Ishikawa (cell line): ENCODE results near the gene CHST5.

Source experiments
- CEBPB ChIP-seq: IDR thresholded peaks from 2 replicates; pipeline ENCODE4 v1.6.1; 2012
- CREB1 ChIP-seq: IDR thresholded peaks from 2 replicates; pipeline ENCODE4 v1.6.1; 2012; ENCODE audit warnings: low read depth
- EGR1 ChIP-seq: IDR thresholded peaks from 2 replicates; pipeline ENCODE4 v1.6.1; 2012
- EP300 ChIP-seq: IDR thresholded peaks from 2 replicates; pipeline ENCODE4 v1.6.1; 2012; ENCODE audit warnings: borderline replicate concordance
- FOXM1 ChIP-seq: IDR thresholded peaks from 2 replicates; pipeline ENCODE4 v1.6.1; 2012; ENCODE audit warnings: low read depth, borderline replicate concordance
- NFIC ChIP-seq: IDR thresholded peaks from 2 replicates; pipeline ENCODE4 v1.6.1; 2012
- RAD21 ChIP-seq: IDR thresholded peaks from 2 replicates; pipeline ENCODE4 v1.6.1; 2012; ENCODE audit warnings: low read depth
- TAF1 ChIP-seq: IDR thresholded peaks from 2 replicates; pipeline ENCODE4 v1.6.1; 2012; ENCODE audit warnings: low read depth, mild to moderate bottlenecking
- TCF12 ChIP-seq: IDR thresholded peaks from 2 replicates; pipeline ENCODE4 v1.6.1; 2012; ENCODE audit warnings: low read depth
- TEAD4 ChIP-seq: IDR thresholded peaks from 2 replicates; pipeline ENCODE4 v1.6.1; 2012
- YY1 ChIP-seq: IDR thresholded peaks from 2 replicates; pipeline ENCODE4 v1.6.1; 2012; ENCODE audit warnings: low read depth
- ZBTB7A ChIP-seq: IDR thresholded peaks from 2 replicates; pipeline ENCODE4 v1.6.1; 2012; ENCODE audit warnings: low read depth
- TF ChIP-seq, protein P1 (sequence below): IDR thresholded peaks from 2 replicates; pipeline ENCODE4 v1.6.1; 2012
- TF ChIP-seq, protein P2 (sequence below): IDR thresholded peaks from 2 replicates; pipeline ENCODE4 v1.6.1; 2012; ENCODE audit warnings: low read depth, mild to moderate bottlenecking
- TF ChIP-seq, protein P3 (sequence below): IDR thresholded peaks from 2 replicates; pipeline ENCODE4 v1.6.1; 2012

CHST5 gene

DNA sequence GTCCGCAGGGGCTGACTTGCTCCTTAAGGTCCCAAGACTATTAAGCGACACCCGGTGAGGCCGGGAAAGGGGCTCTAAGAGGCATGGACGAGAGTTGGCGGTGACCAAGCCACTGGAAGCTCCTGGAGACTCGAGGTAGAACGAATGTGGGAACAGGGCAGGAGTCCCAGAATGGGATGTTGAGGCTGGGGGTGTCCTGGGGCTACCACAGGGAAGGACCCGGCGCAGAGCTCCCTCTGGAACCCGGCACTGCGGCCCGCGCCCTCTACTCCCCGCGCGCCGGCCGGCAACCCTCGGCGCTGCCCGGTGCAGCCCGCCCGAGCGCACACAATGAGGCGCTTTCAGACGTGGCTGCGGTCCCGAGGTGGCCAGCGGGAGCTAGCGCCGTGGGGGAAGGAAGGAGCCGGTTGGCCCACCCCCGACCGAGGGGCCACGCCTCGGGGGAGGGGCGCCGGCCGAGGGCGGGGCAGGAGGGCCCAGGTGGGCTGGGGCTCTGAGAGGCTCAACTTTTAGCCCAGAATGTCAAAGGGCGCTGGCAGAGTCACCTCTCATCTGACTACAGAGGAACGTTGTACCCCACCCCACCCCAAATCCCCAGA is 40.7 kb downstream of the CHST5 start, which contains the start of gene CHST6:
CHST6 (minus strand) TSS at position 366 of the 599 bp plus-strand sequence. CDS start 15,613 bp downstream, outside the sequence.
- peak; percentile 58; the same call in 1 of the 2 replicates for TF ChIP-seq ZBTB7A
- TF ChIP-seq TAF1, result peak; percentile 70; the same call in 1 of the 2 replicates
- TF ChIP-seq TCF12, result peak; percentile 28; the same call in 1 of the 2 replicates
- TF ChIP-seq EGR1, result no peak
- TF ChIP-seq, protein P1, sequence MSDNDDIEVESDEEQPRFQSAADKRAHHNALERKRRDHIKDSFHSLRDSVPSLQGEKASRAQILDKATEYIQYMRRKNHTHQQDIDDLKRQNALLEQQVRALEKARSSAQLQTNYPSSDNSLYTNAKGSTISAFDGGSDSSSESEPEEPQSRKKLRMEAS, result peak; percentile 75

DNA sequence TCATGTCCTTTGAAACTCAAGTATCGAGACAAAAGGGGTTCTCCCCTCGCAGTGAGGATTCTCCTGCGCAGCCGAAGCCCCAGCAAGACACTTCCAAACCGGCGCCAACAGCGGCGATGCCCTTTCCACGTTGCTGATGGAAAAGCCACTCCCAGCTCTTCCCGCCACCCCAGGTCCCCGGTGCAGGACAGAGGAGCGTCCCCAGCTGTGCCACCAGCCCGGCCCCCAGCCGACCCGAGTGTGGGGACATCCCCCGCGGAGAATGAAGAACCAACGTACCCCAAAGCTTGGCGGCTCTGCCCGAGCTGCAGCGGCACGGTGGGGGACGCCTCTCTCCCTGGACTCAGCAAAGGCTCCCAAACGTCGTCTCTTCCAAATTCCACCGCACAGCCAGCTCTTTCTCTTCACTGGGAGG is 41.2 kb downstream of the CHST5 start:
- TF ChIP-seq ZBTB7A (no peak), TCF12 (no peak), EP300 (no peak), RAD21 (no peak), CEBPB (no peak), TAF1 (no peak), FOXM1 (no peak), TEAD4 (no peak), CREB1 (no peak), EGR1 (no peak), YY1 (no peak), NFIC (no peak)
- TF ChIP-seq, protein P1, result no peak
- TF ChIP-seq, protein P2, sequence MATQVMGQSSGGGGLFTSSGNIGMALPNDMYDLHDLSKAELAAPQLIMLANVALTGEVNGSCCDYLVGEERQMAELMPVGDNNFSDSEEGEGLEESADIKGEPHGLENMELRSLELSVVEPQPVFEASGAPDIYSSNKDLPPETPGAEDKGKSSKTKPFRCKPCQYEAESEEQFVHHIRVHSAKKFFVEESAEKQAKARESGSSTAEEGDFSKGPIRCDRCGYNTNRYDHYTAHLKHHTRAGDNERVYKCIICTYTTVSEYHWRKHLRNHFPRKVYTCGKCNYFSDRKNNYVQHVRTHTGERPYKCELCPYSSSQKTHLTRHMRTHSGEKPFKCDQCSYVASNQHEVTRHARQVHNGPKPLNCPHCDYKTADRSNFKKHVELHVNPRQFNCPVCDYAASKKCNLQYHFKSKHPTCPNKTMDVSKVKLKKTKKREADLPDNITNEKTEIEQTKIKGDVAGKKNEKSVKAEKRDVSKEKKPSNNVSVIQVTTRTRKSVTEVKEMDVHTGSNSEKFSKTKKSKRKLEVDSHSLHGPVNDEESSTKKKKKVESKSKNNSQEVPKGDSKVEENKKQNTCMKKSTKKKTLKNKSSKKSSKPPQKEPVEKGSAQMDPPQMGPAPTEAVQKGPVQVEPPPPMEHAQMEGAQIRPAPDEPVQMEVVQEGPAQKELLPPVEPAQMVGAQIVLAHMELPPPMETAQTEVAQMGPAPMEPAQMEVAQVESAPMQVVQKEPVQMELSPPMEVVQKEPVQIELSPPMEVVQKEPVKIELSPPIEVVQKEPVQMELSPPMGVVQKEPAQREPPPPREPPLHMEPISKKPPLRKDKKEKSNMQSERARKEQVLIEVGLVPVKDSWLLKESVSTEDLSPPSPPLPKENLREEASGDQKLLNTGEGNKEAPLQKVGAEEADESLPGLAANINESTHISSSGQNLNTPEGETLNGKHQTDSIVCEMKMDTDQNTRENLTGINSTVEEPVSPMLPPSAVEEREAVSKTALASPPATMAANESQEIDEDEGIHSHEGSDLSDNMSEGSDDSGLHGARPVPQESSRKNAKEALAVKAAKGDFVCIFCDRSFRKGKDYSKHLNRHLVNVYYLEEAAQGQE, result no peak
- TF ChIP-seq, protein P3, sequence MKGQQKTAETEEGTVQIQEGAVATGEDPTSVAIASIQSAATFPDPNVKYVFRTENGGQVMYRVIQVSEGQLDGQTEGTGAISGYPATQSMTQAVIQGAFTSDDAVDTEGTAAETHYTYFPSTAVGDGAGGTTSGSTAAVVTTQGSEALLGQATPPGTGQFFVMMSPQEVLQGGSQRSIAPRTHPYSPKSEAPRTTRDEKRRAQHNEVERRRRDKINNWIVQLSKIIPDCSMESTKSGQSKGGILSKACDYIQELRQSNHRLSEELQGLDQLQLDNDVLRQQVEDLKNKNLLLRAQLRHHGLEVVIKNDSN, result no peak

DNA sequence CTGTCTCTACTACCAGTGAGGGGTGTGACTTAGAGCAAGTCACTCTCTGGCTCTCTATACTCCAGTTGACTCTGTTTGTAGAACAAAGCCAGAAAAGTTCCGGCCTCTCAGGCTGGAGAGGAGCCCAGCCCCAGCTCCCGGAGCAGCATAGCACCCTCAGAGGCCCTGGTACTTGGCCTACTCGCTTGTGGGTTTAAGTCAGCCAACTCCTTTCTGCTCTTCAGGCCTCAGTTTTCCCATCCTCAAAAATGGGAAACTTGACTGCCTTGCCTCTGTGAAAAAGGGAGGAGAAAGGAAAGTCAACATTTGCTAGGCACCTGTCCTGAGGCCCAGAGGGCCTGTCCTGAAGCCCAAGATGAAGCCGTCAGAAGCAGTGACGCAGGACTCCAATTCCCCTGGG is 41.7 kb downstream of the CHST5 start:
- TF ChIP-seq EGR1 (no peak), EP300 (no peak), CREB1 (no peak), YY1 (no peak), CEBPB (no peak), RAD21 (no peak), FOXM1 (no peak), TAF1 (no peak), NFIC (no peak)
- TF ChIP-seq, protein P1, result no peak
- TF ChIP-seq, protein P2, result no peak
- TF ChIP-seq, protein P3, result no peak

DNA sequence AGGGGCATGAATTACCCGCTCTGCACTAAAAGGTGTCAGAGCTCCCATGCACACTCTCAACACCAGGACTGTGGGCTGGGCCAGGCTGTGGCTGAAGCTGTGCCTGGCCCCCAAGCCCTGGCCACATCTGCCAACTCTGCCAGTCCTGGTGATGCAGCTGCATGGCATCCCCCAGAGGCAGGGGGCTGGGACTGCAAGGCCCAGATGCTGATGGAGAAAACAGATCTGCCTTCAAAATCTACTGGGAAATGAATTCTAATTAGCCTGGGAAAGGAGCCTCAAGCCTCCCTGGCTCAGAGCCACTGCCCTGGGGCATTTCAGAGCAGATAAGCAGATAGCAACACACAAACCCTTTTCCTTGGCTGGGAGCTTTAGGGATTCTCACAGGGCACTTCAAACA is 44.0 kb downstream of the CHST5 start:
- no peak for TF ChIP-seq CEBPB
- peak; percentile 50 for TF ChIP-seq RAD21
- TF ChIP-seq ZBTB7A, result no peak
- TF ChIP-seq, protein P3, result no peak
- TF ChIP-seq, protein P1, result no peak
- no peak for TF ChIP-seq TCF12

DNA sequence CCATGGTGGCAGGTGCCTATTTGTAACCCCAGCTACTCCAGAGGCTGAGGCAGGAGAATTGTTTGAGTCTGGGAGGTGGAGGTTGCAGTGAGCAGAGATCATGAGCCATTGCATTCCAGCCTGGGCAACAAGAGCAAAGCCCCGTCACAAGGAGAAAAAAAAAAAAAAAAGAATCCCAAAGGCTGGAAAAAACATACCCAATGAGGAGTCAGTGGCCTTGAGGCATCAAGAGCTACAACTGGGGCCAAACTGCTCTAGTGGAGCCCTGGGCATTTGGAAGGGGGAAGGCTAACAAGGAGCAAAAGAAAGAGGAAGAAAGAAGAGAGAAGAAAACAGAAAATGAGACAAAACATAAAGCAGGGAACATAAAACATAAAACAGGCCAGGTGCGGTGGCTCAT is 47.6 kb downstream of the CHST5 start:
- no peak for TF ChIP-seq RAD21
- TF ChIP-seq, protein P1, result no peak
- TF ChIP-seq, protein P2, result no peak
- no peak for TF ChIP-seq FOXM1
- no peak for TF ChIP-seq TEAD4
- no peak for TF ChIP-seq EP300
- no peak for TF ChIP-seq CREB1
- TF ChIP-seq CEBPB, result no peak
- no peak for TF ChIP-seq TAF1
- no peak for TF ChIP-seq NFIC
- TF ChIP-seq, protein P3, result no peak
- TF ChIP-seq TCF12, result no peak
- TF ChIP-seq EGR1, result no peak
